Neutrophil (primary cell): ENCODE measurements around the gene VRK1.

Source experiments
- H3K27ac ChIP-seq: fragments of 200-600 bp; sonication (generic); 2 replicates; pipeline ENCODE4 v1.5.1; 2016; ENCODE audit warnings: mild to moderate bottlenecking, moderate library complexity
- H3K27me3 ChIP-seq: fragments of 200-600 bp; sonication (generic); 2 replicates; pipeline ENCODE4 v1.6.0; 2016; ENCODE audit warnings: mild to moderate bottlenecking
- H3K36me3 ChIP-seq: fragments of 200-600 bp; sonication (generic); 2 replicates; pipeline ENCODE4 v1.5.1; 2017
- H3K4me1 ChIP-seq, 2 experiments: fragments of 200-600 bp in 1 of 2; sonication (generic) in 1 of 2; 1 replicate in 1 of 2; 2 replicates in 1 of 2; pipeline versions ENCODE4 v1.5.1 to v1.6.1; 2013 to 2016; ENCODE audit warnings: low read depth in 1 of 2, low read length in 1 of 2, mild to moderate bottlenecking in 1 of 2, moderate library complexity in 1 of 2; ENCODE audit not compliant: control insufficient read depth in 1 of 2, insufficient read depth in 1 of 2
- H3K4me3 ChIP-seq, 2 experiments: fragments of 200-600 bp in 1 of 2; sonication (generic) in 1 of 2; 1 replicate in 1 of 2; 2 replicates in 1 of 2; pipeline ENCODE4 v1.5.1; 2013 to 2016; ENCODE audit warnings: low read depth in 1 of 2, low read length in 1 of 2, mild to moderate bottlenecking in 1 of 2, moderate library complexity in 1 of 2
- H3K9me3 ChIP-seq: fragments of 200-600 bp; sonication (generic); 2 replicates; pipeline ENCODE4 v1.5.1; 2016
- CTCF ChIP-seq: fragments of 200-600 bp; sonication (generic); IDR thresholded peaks from 2 replicates; pipeline ENCODE4 v1.5.1; 2016; ENCODE audit warnings: antibody characterized with exemption

The VRK1 gene

GRCh38 chr14:96905065-96905464 lies 107.9 kb downstream of the VRK1 start:
- H3K9me3 ChIP-seq = no peaks in the 10 kb centered on the region
- TF ChIP-seq CTCF = no peak
- peaks cover 82 to 83% of the 10 kb centered on the region in 2 experiments for H3K4me1 ChIP-seq
- no peak overlapping the region for H3K4me3 ChIP-seq
- peak overlapping the region; percentile 89 for H3K27ac ChIP-seq
- no peaks in the 10 kb centered on the region for H3K36me3 ChIP-seq
- H3K27me3 ChIP-seq = no peaks in the 10 kb centered on the region

- TF ChIP-seq CTCF = no peak
- H3K27me3 ChIP-seq = no peaks in the 10 kb centered on the region
- H3K36me3 ChIP-seq = no peaks in the 10 kb centered on the region
- H3K9me3 ChIP-seq = no peaks in the 10 kb centered on the region
- H3K4me3 ChIP-seq = peak overlapping the region; percentile 23 to 41
- H3K4me1 ChIP-seq = peaks cover 82 to 83% of the 10 kb centered on the region in 2 experiments
- H3K27ac ChIP-seq = peak overlapping the region; percentile 89
Observed at GRCh38 chr14:96905825-96906224, 108.6 kb downstream of the VRK1 start.

GRCh38 chr14:96906434-96906833 lies 109.3 kb downstream of the VRK1 start:
- H3K27ac ChIP-seq = peak overlapping the region; percentile 89
- no peaks in the 10 kb centered on the region for H3K36me3 ChIP-seq
- no peaks in the 10 kb centered on the region for H3K9me3 ChIP-seq
- no peaks in the 10 kb centered on the region for H3K27me3 ChIP-seq
- H3K4me1 ChIP-seq = peaks cover 78 to 79% of the 10 kb centered on the region in 2 experiments
- no peak for TF ChIP-seq CTCF
- H3K4me3 ChIP-seq = peak overlapping the region; percentile 23 to 41

GRCh38 chr14:96909841-96910364 lies 112.7 kb downstream of the VRK1 start:
- Histone ChIP-seq H3K36me3 (no peaks in the 10 kb centered on the region), H3K27ac (no peak overlapping the region), H3K9me3 (no peaks in the 10 kb centered on the region), H3K27me3 (no peaks in the 10 kb centered on the region), H3K4me1 (peaks cover 45 to 49% of the 10 kb centered on the region in 2 experiments), H3K4me3 (no peak overlapping the region)
- no peak for TF ChIP-seq CTCF

GRCh38 chr14:96911499-96912149 lies 114.4 kb downstream of the VRK1 start:
- Histone ChIP-seq H3K4me1 (peaks cover 28 to 32% of the 10 kb centered on the region in 2 experiments), H3K4me3 (no peak overlapping the region), H3K9me3 (no peaks in the 10 kb centered on the region), H3K27ac (no peak overlapping the region), H3K27me3 (no peaks in the 10 kb centered on the region), H3K36me3 (no peaks in the 10 kb centered on the region)
- no peak for TF ChIP-seq CTCF
